Liver (tissue), 9 donors: ENCODE results near the gene MKRN2. TPM values are rescaled to one million over a fixed set of nuclear protein-coding genes. Genes with fewer than 3 reads are reported as not detected.

Experiments used
- DNase-seq: peaks from one replicate; pipeline ENCODE4 v3.0.0-alpha.2; 2017; ENCODE audit warnings: low spot score
- H3K27ac ChIP-seq, 2 donors: one replicate each; pipeline ENCODE4 v1.7.0; 2013; ENCODE audit warnings: inconsistent platforms in 2 of 2, low read length in 2 of 2, control low read depth in 1 of 2, low read depth in 1 of 2, mild to moderate bottlenecking in 1 of 2
- H3K27me3 ChIP-seq, 4 donors: one replicate each; pipeline versions ENCODE4 v1.6.1 to v1.7.0; 2013; ENCODE audit warnings: low read length in 3 of 4, inconsistent platforms in 1 of 4, mild to moderate bottlenecking in 1 of 4, moderate library complexity in 1 of 4; ENCODE audit not compliant: control insufficient read depth in 4 of 4, insufficient read depth in 4 of 4
- H3K36me3 ChIP-seq, 4 donors: one replicate each; pipeline versions ENCODE4 v1.6.1 to v1.7.0; 2013; ENCODE audit warnings: low read length in 3 of 4, mild to moderate bottlenecking in 3 of 4, low read depth in 1 of 4, moderate library complexity in 1 of 4; ENCODE audit not compliant: control insufficient read depth in 4 of 4, insufficient read depth in 3 of 4
- H3K4me1 ChIP-seq, 4 donors: one replicate each; pipeline versions ENCODE4 v1.6.1 to v1.7.0; 2013; ENCODE audit warnings: low read length in 3 of 4, mild to moderate bottlenecking in 3 of 4, moderate library complexity in 1 of 4; ENCODE audit not compliant: control insufficient read depth in 4 of 4, insufficient read depth in 4 of 4
- H3K4me3 ChIP-seq, 3 donors: one replicate each; pipeline versions ENCODE4 v1.6.1 to v1.7.0; 2013; ENCODE audit warnings: low read length in 3 of 3, control low read depth in 1 of 3, low read depth in 1 of 3, mild to moderate bottlenecking in 1 of 3
- H3K9ac ChIP-seq, 2 donors: one replicate each; pipeline ENCODE4 v1.7.0; 2013; ENCODE audit warnings: low read length in 2 of 2, mild to moderate bottlenecking in 2 of 2, moderate library complexity in 2 of 2, control low read depth in 1 of 2, low read depth in 1 of 2
- H3K9me3 ChIP-seq, 4 donors: one replicate each; pipeline versions ENCODE4 v1.6.1 to v1.7.0; 2013; ENCODE audit warnings: low read length in 3 of 4; ENCODE audit not compliant: control insufficient read depth in 4 of 4
- ATF3 ChIP-seq: IDR thresholded peaks from 2 replicates; pipeline ENCODE4 v1.6.1; 2016; ENCODE audit warnings: antibody characterized with exemption
- CTCF ChIP-seq: fragments of 150-350 bp; IDR thresholded peaks from 2 replicates; pipeline ENCODE4 v1.5.1; 2017; ENCODE audit warnings: improper control_type of control experiment, low read depth, low read length; ENCODE audit not compliant: missing input control
- EGR1 ChIP-seq, 2 donors: IDR thresholded peaks; 2 replicates each; pipeline ENCODE4 v1.6.1; 2016 to 2018; ENCODE audit warnings: antibody characterized with exemption in 2 of 2, low read depth in 2 of 2
- FOXA1 ChIP-seq: IDR thresholded peaks from 2 replicates; pipeline ENCODE4 v1.6.1; 2016; ENCODE audit warnings: antibody characterized with exemption
- FOXA2 ChIP-seq: IDR thresholded peaks from 2 replicates; pipeline ENCODE4 v1.6.1; 2016; ENCODE audit warnings: antibody characterized with exemption
- GABPA ChIP-seq, 2 donors: IDR thresholded peaks in 1 of 2; conservative IDR thresholded peaks in 1 of 2; 2 replicates each; pipeline ENCODE4 v1.6.1; 2016; ENCODE audit warnings: antibody characterized with exemption in 2 of 2, mild to moderate bottlenecking in 1 of 2, moderate library complexity in 1 of 2
- HNF4G ChIP-seq: IDR thresholded peaks from 2 replicates; pipeline ENCODE4 v1.6.1; 2016; ENCODE audit warnings: antibody characterized with exemption
- JUND ChIP-seq, 2 donors: IDR thresholded peaks; 2 replicates each; pipeline ENCODE4 v1.6.1; 2016; ENCODE audit warnings: antibody characterized with exemption in 2 of 2
- MAX ChIP-seq: IDR thresholded peaks from 2 replicates; pipeline ENCODE4 v1.6.1; 2016; ENCODE audit warnings: antibody characterized with exemption
- NR2F2 ChIP-seq: IDR thresholded peaks from 2 replicates; pipeline ENCODE4 v1.6.1; 2016; ENCODE audit warnings: antibody characterized with exemption
- RAD21 ChIP-seq, 2 donors: IDR thresholded peaks; 2 replicates each; pipeline ENCODE4 v1.6.1; 2016; ENCODE audit warnings: antibody characterized with exemption in 2 of 2, mild to moderate bottlenecking in 2 of 2
- REST ChIP-seq: IDR thresholded peaks from 2 replicates; pipeline ENCODE4 v1.6.1; 2016; ENCODE audit warnings: antibody characterized with exemption, mild to moderate bottlenecking
- SP1 ChIP-seq: IDR thresholded peaks from 2 replicates; pipeline ENCODE4 v1.6.1; 2018; ENCODE audit warnings: antibody characterized with exemption, mild to moderate bottlenecking
- TAF1 ChIP-seq: conservative IDR thresholded peaks from 2 replicates; pipeline ENCODE4 v1.6.1; 2016; ENCODE audit warnings: antibody characterized with exemption, mild to moderate bottlenecking
- YY1 ChIP-seq: IDR thresholded peaks from 2 replicates; pipeline ENCODE4 v1.6.1; 2016; ENCODE audit warnings: antibody characterized with exemption, mild to moderate bottlenecking
- ZBTB33 ChIP-seq: IDR thresholded peaks from 2 replicates; pipeline ENCODE4 v1.6.1; 2016; ENCODE audit warnings: antibody characterized with exemption
- WGBS: extraction: QIAGEN DNeasy Blood & Tissue Kit; methylation state at CpG from one replicate; pipeline ENCODE4 v1.1.7; 2013; 5-methylcytosine and 5-hydroxymethylcytosine counted together
- polyA plus RNA-seq, 2 donors: library from polyadenylated mRNA; stranded (reverse) in 1 of 2; unstranded in 1 of 2; fragments of 200-250 nt in 1 of 2; fragments of >200 nt in 1 of 2; fragmentation: Nextera tagmentation in 1 of 2; extraction: Ambion mirVana in 1 of 2; gene quantifications; one replicate each; pipeline versions ENCODE4 v1.2.1 to v1.2.3, GENCODE V29; 2013 to 2015
- total RNA-seq, 2 donors: library from RNA; depleted of rRNA; stranded (reverse); fragments of >200 nt; gene quantifications; one replicate each; pipeline ENCODE4 v1.2.3, GENCODE V29; 2014
- donor health status: healthy.
- donor health status: healthy.
- donor health status: healthy.
- donor health status: healthy.
- donor health status: healthy.

The MKRN2 gene
- total and polyA plus RNA-seq, 4 donors, result 6.1 to 17.3 (median 11.7) TPM

GRCh38 chr3:12574131-12574530 is 17.2 kb downstream of the MKRN2 start (continued):
- no peak for TF ChIP-seq EGR1 (IDR thresholded peaks at IDR 0.05; ENCODE audit: low read depth in 2 of 2)
- TF ChIP-seq FOXA2, result no peak
- no peak for TF ChIP-seq TAF1
- no peak for TF ChIP-seq ATF3
- TF ChIP-seq GABPA (IDR thresholded peaks at IDR 0.05 in 1 of 2, conservative IDR thresholded peaks at IDR 0.05 in 1 of 2), result no peak

- no peak overlapping the region for H3K4me3 ChIP-seq
- H3K9me3 ChIP-seq, result no peaks in the 10 kb centered on the region
- H3K4me1 ChIP-seq, result no peaks in the 10 kb centered on the region
- DNase-seq, result no peak
- no peak overlapping the region for H3K27ac ChIP-seq
- H3K9ac ChIP-seq, result no peak overlapping the region
- TF ChIP-seq HNF4G (no peak), ZBTB33 (no peak), FOXA2 (no peak), FOXA1 (no peak), REST (no peak), YY1 (no peak), TAF1 (no peak), RAD21 (IDR thresholded peaks at IDR 0.05) (no peak), CTCF (no peak), SP1 (no peak), EGR1 (IDR thresholded peaks at IDR 0.05; ENCODE audit: low read depth in 2 of 2) (no peak), JUND (IDR thresholded peaks at IDR 0.05) (no peak), GABPA (IDR thresholded peaks at IDR 0.05 in 1 of 2, conservative IDR thresholded peaks at IDR 0.05 in 1 of 2) (no peak), MAX (no peak), NR2F2 (no peak), ATF3 (no peak)
- no peaks in the 10 kb centered on the region for H3K27me3 ChIP-seq
- H3K36me3 ChIP-seq, result peaks cover 16 to 71% (median 58%) of the 10 kb centered on the region in 4 donors
- 42% methylated on average over 7 of the region's 7 CpGs for WGBS
Observed at GRCh38 chr3:12574661-12575060, 17.8 kb downstream of the MKRN2 start.
